ENCODE results near the gene ARHGEF4. TPM values are rescaled to one million over a fixed set of nuclear protein-coding genes. Genes with fewer than 3 reads are reported as not detected.

ARHGEF4 gene
- total RNA-seq, 1 experiment from 2014 or later, result 12.6 TPM

GRCh38 chr2:131006561-131006960, 169.8 kb downstream of the ARHGEF4 start:
- Mint-ChIP-seq H3K27ac (no peak overlapping the region), H3K27me3 (ENCODE audit: low read depth) (no peaks in the 10 kb centered on the region; the same call in 1 of the 2 replicates), H3K9me3 (no peaks in the 10 kb centered on the region), H3K4me1 (peaks cover 2 to 9% of the 10 kb centered on the region in 2 experiments), H3K4me3 (no peak overlapping the region), H3K36me3 (ENCODE audit: insufficient read depth in 1 of 3, low read depth in 3 of 3) (no peaks in the 10 kb centered on the region; a peak in 1 of 7 replicates)
- no peak overlapping the region for H2AFZ ChIP-seq (ENCODE audit: low read length)
- H3K18ac ChIP-seq (ENCODE audit: insufficient read length, low read depth, low read length), result no peak overlapping the region
- H4K5ac ChIP-seq (ENCODE audit: insufficient read length, low read depth, low read length), result no peak overlapping the region
- H3K56ac ChIP-seq (ENCODE audit: insufficient read length, low read depth, low read length), result no peak overlapping the region
- H3K9ac ChIP-seq (ENCODE audit: extremely low read depth, insufficient read length, low read length), result no peak overlapping the region
- H3K9me3 ChIP-seq (ENCODE audit: control insufficient read depth, low read depth, low read length), result no peaks in the 10 kb centered on the region
- no peak overlapping the region for H3K23ac ChIP-seq (ENCODE audit: insufficient read length, low read depth, low read length)
- no peak overlapping the region for H3K4ac ChIP-seq (ENCODE audit: low read depth, low read length)
- H4K20me1 ChIP-seq (ENCODE audit: control insufficient read depth, insufficient read depth, insufficient read length), result no peaks in the 10 kb centered on the region
- H3K79me1 ChIP-seq (ENCODE audit: insufficient read depth, low read depth, low read length, poor library complexity, severe bottlenecking), result no peaks in the 10 kb centered on the region
- H2BK15ac ChIP-seq (ENCODE audit: low read depth, low read length), result no peak overlapping the region
- no peak overlapping the region for H3K4me2 ChIP-seq (ENCODE audit: insufficient read depth, insufficient read length, low read length)
- H2BK12ac ChIP-seq (ENCODE audit: insufficient read length, low read depth, low read length), result no peak overlapping the region
- no peak overlapping the region for H3T11ph ChIP-seq (ENCODE audit: low read length)
- no peak overlapping the region for H3K27ac ChIP-seq (ENCODE audit: insufficient read length, low read depth, low read length)
- no peak overlapping the region for H2BK120ac ChIP-seq (ENCODE audit: low read depth, low read length, poor library complexity, severe bottlenecking)
- no peaks in the 10 kb centered on the region for H3K27me3 ChIP-seq (ENCODE audit: insufficient read depth, low read length)
- no CpG with 5 or more reads among the region's 2 CpGs for WGBS (ENCODE audit: extremely low coverage, insufficient read length, low lambda C conversion rate)
- no peaks in the 10 kb centered on the region for H3K23me2 ChIP-seq (ENCODE audit: insufficient read length, low read depth, low read length, poor library complexity, severe bottlenecking)
- H3K4me1 ChIP-seq (ENCODE audit: insufficient read depth, low read length), result no peaks in the 10 kb centered on the region; the same call in 1 of the 2 replicates
- H3K79me2 ChIP-seq (ENCODE audit: insufficient read depth, low read length), result no peaks in the 10 kb centered on the region
- no peak for TF ChIP-seq CTCF (conservative IDR thresholded peaks at IDR 0.05)
- no peak overlapping the region for H4K8ac ChIP-seq (replicated peaks; ENCODE audit: insufficient read length, low read depth, low read length)
- H2BK5ac ChIP-seq (ENCODE audit: insufficient read length, low read length), result no peak overlapping the region
- DNase-seq, result no peak
- H2AK5ac ChIP-seq (ENCODE audit: insufficient read length, low read length), result no peak overlapping the region
- H2BK20ac ChIP-seq (ENCODE audit: low read depth, low read length, poor library complexity, severe bottlenecking), result no peak overlapping the region
- H3K14ac ChIP-seq (ENCODE audit: insufficient read depth, low read length), result no peak overlapping the region
- H4K91ac ChIP-seq (ENCODE audit: insufficient read length, low read depth, low read length), result no peak overlapping the region
